Panc1 (cell line): ENCODE measurements around the gene ARHGAP33. TPM values are rescaled to one million over a fixed set of nuclear protein-coding genes. Genes with fewer than 3 reads are reported as not detected.
A peak's percentile ranks its signal among the peaks of the same experiment; 100 is the strongest.

Experiments used
- ATAC-seq: fragments of 200-7000 bp; cut with Tn5 transposase; 2 replicates; pipeline ENCODE4 v1.9.1; 2020; ENCODE audit warnings: mild to moderate bottlenecking, moderate library complexity
- Bru-seq: library from RNA; stranded (reverse); fragments of 400-500 nt; gene quantifications from one replicate; lab custom pipeline; 2021; lab: Mats Ljungman, UMichigan
- BruChase-seq, 2 experiments: library from RNA; stranded (reverse); fragments of 400-500 nt; gene quantifications; one replicate each; lab custom pipeline; 2021; lab: Mats Ljungman, UMichigan
- BruUV-seq: library from RNA; stranded (reverse); fragments of 400-500 nt; replicated peaks from 2 replicates; lab custom pipeline; 2021; lab: Mats Ljungman, UMichigan
- CTCF ChIA-PET: fragments of 300-600 bp; sonication (Branson Sonifier 250); formaldehyde crosslinking; loops from one replicate; lab custom pipeline; 2022; ENCODE audit warnings: antibody characterized with exemption; lab: Charles Lee
- POLR2A ChIA-PET: fragments of 300-600 bp; sonication (Branson Sonifier 250); formaldehyde crosslinking; loops from one replicate; lab custom pipeline; 2022; ENCODE audit warnings: antibody characterized with exemption; lab: Charles Lee
- DNase-seq: peaks from one replicate; pipeline ENCODE4 v3.0.0-alpha.2; 2010; ENCODE audit warnings: low read depth, low spot score
- H3K27ac ChIP-seq: 2 replicates; pipeline ENCODE4 v1.5.1; 2011; ENCODE audit warnings: mild to moderate bottlenecking, low read length, inconsistent platforms
- H3K27me3 ChIP-seq: fragments of 200-500 bp; sonication (Bioruptor generic); 2 replicates; pipeline ENCODE4 v1.6.0; 2014; ENCODE audit warnings: low read length, inconsistent platforms; ENCODE audit not compliant: control insufficient read depth, insufficient read depth
- H3K36me3 ChIP-seq: fragments of 200-500 bp; sonication (Bioruptor generic); 2 replicates; pipeline ENCODE4 v1.5.1; 2014; ENCODE audit warnings: inconsistent platforms, mild to moderate bottlenecking, low read length, moderate library complexity; ENCODE audit not compliant: control insufficient read depth, insufficient read depth
- H3K4me1 ChIP-seq: 2 replicates; pipeline ENCODE4 v1.5.1; 2011; ENCODE audit warnings: inconsistent platforms, mild to moderate bottlenecking, low read length, moderate library complexity; ENCODE audit not compliant: control insufficient read depth, insufficient read depth
- H3K4me3 ChIP-seq, 2 experiments: 2 replicates each; pipeline ENCODE4 v1.5.1; 2011 to 2012; ENCODE audit warnings: low read depth in 2 of 2, low read length in 2 of 2, mild to moderate bottlenecking in 2 of 2, inconsistent platforms in 1 of 2, moderate library complexity in 1 of 2
- H3K9me3 ChIP-seq: fragments of 200-500 bp; sonication (Bioruptor generic); 2 replicates; pipeline ENCODE4 v1.5.1; 2014; ENCODE audit warnings: low read depth, mild to moderate bottlenecking, inconsistent platforms, low read length, moderate library complexity; ENCODE audit not compliant: control insufficient read depth, insufficient read depth
- CTCF ChIP-seq: fragments of 450-650 bp; IDR thresholded peaks from 2 replicates; pipeline ENCODE4 v1.5.1; 2017; ENCODE audit warnings: mild to moderate bottlenecking
- POLR2AphosphoS5 ChIP-seq: IDR thresholded peaks from 2 replicates; pipeline ENCODE4 v1.6.1; 2012; ENCODE audit warnings: mild to moderate bottlenecking, low read depth, low read length, moderate library complexity
- REST ChIP-seq, 2 experiments: IDR thresholded peaks; 2 replicates each; pipeline ENCODE4 v1.6.1; 2011 to 2012; ENCODE audit warnings: low read depth in 2 of 2, control low read depth in 1 of 2, low read length in 1 of 2, mild to moderate bottlenecking in 1 of 2, moderate library complexity in 1 of 2; ENCODE audit not compliant: insufficient read depth in 1 of 2
- SIN3A ChIP-seq: IDR thresholded peaks from 2 replicates; pipeline ENCODE4 v1.6.1; 2012; ENCODE audit warnings: low read depth, mild to moderate bottlenecking, low read length, moderate library complexity, borderline replicate concordance; ENCODE audit not compliant: insufficient read depth
- TCF7L2 ChIP-seq: IDR thresholded peaks from 2 replicates; pipeline ENCODE4 v1.6.1; 2011; ENCODE audit warnings: mild to moderate bottlenecking, low read depth, low read length, inconsistent platforms
- in situ Hi-C: cut with HindIII; loops from 2 replicates; pipeline ENCODE4 v1.10.0; 2016; ENCODE audit warnings: low sequenced_read_pairs, low pct_unique_long_range_greater_than_20kb
- intact Hi-C: fragments of 100-400 bp; cut with micrococcal nuclease; formaldehyde crosslinking; loops from one replicate; pipeline ENCODE4 v1.10.0; 2022; ENCODE audit not compliant: unreplicated experiment
- long read RNA-seq: library from polyadenylated mRNA; unstranded; transcript quantifications from one replicate; pipeline ENCODE4 v2.0.0, GENCODE V29; 2021; ENCODE audit not compliant: unreplicated experiment
- polyA plus RNA-seq: library from polyadenylated mRNA; unstranded; fragments of >200 nt; gene quantifications from one replicate; pipeline ENCODE4 v1.2.1, GENCODE V29; 2012; ENCODE audit warnings: missing spikeins; ENCODE audit not compliant: insufficient read length
- total RNA-seq: library from RNA; stranded (reverse); gene quantifications from one replicate; pipeline ENCODE4 v1.2.1, GENCODE V29; 2021; ENCODE audit not compliant: unreplicated experiment

ARHGAP33 gene
- 35.8 TPM for total RNA-seq
- 25.5 TPM for polyA plus RNA-seq
- Bru-seq, nascent RNA = percentile 58 among the genes with signal in this experiment
- percentile 60 among the genes with signal in this experiment for BruChase-seq, experiment 1, labeled RNA remaining after a 2-hour chase
- BruChase-seq, experiment 2, labeled RNA remaining after a 6-hour chase = percentile 68 among the genes with signal in this experiment
- long read RNA-seq, partial matches to known transcripts = 5 of 7 reads
- long read RNA-seq, other reads (novel, unspliced or antisense) = 2 of 7 reads

GRCh38 chr19:35775298-35776101, at the start of gene ARHGAP33:
Gene ARHGAP33, plus strand, starts transcription at chr19:35775564. Its CDS starts 95 bp downstream, at chr19:35775659.
- in situ Hi-C loops (no loop called here), intact Hi-C loops (no loop called here)
- Histone ChIP-seq H3K4me1 (peaks cover 11% of the 10 kb centered on the region; the same call in 1 of the 2 replicates), H3K27me3 (no peaks in the 10 kb centered on the region), H3K27ac (peak within 1 kb of the TSS; percentile 24; the same call in 1 of the 2 replicates), H3K36me3 (no peaks in the 10 kb centered on the region), H3K4me3 (peak within 1 kb of the TSS; percentile 54 to 65), H3K9me3 (no peaks in the 10 kb centered on the region)
- peak; percentile 97 for ATAC-seq
- no TSS peak for BruUV-seq
- ChIA-PET CTCF (no interaction called here), POLR2A (interaction anchor here (0.6 kb wide), 1 partner anchor 31 kb away, joined by 9 read pairs; no protein-coding TSS in a partner anchor)
- TF ChIP-seq POLR2AphosphoS5 = peak; percentile 67
- TF ChIP-seq TCF7L2 = no peak
- TF ChIP-seq CTCF = no peak
- TF ChIP-seq SIN3A = peak; percentile 96; the same call in 1 of the 2 replicates
- no peak for TF ChIP-seq REST (IDR thresholded peaks at IDR 0.05; ENCODE audit: insufficient read depth in 1 of 2, low read depth in 2 of 2, low read length in 1 of 2)
- peak; percentile 72 for DNase-seq

GRCh38 chr19:35727053-35727955, 48.1 kb upstream of the ARHGAP33 start:
- Histone ChIP-seq H3K4me1 (no peaks in the 10 kb centered on the region), H3K27ac (no peak overlapping the region), H3K27me3 (no peaks in the 10 kb centered on the region), H3K4me3 (no peak overlapping the region), H3K36me3 (peaks cover 28% of the 10 kb centered on the region), H3K9me3 (no peaks in the 10 kb centered on the region)
- DNase-seq (no peak), ATAC-seq (no peak)
- in situ Hi-C loops (no loop called here), intact Hi-C loops (no loop called here)
- POLR2A ChIA-PET = interaction anchor here (0.5 to 0.7 kb wide), 2 partner anchors 48 to 91 kb away, joined by 3 to 9 read pairs; no protein-coding TSS in a partner anchor
- CTCF ChIA-PET = interaction anchor here (0.6 kb wide), 1 partner anchor 21 kb away, joined by 3 read pairs; the partner anchor contains the start of gene LIN37
- TF ChIP-seq REST (IDR thresholded peaks at IDR 0.05; ENCODE audit: insufficient read depth in 1 of 2, low read depth in 2 of 2, low read length in 1 of 2) (no peak), SIN3A (no peak), POLR2AphosphoS5 (no peak), CTCF (no peak), TCF7L2 (no peak)
- no TSS peak for BruUV-seq
